CD4-positive, alpha-beta T cell (primary cell): ENCODE data around the gene CYP27A1. TPM values are rescaled to one million over a fixed set of nuclear protein-coding genes. Genes with fewer than 3 reads are reported as not detected.
A peak's percentile ranks its signal among the peaks of the same experiment; 100 is the strongest.

Experiments used
- ATAC-seq: fragments of 200-7000 bp; cut with Tn5 transposase; one replicate; pipeline ENCODE4 v1.10.0; 2022; ENCODE audit warnings: mild to moderate bottlenecking; ENCODE audit not compliant: poor library complexity
- CTCF ChIA-PET: fragments of 350-600 bp; sonication (Branson Sonifier 250); formaldehyde crosslinking; loops from one replicate; lab custom pipeline; 2021; ENCODE audit warnings: antibody characterized with exemption, inconsistent platforms; lab: Charles Lee
- POLR2A ChIA-PET: fragments of 350-600 bp; sonication (Branson Sonifier 250); formaldehyde crosslinking; loops from one replicate; lab custom pipeline; 2021; ENCODE audit warnings: antibody characterized with exemption, inconsistent platforms; lab: Charles Lee
- DNase-seq, 14 experiments: peaks; one replicate each; pipeline ENCODE4 v3.0.0-alpha.2; 2013 to 2020; ENCODE audit warnings: mixed read lengths in 2 of 14
- H3K27ac ChIP-seq, 2 donors: one replicate each; pipeline versions ENCODE4 v1.5.1 to v1.7.0; 2013; ENCODE audit warnings: low read length in 2 of 2, low read depth in 1 of 2, mild to moderate bottlenecking in 1 of 2
- H3K27me3 ChIP-seq, 2 experiments: 1 replicate in 1 of 2; 2 replicates in 1 of 2; pipeline versions ENCODE4 v1.6.1 to v1.7.0; 2013; ENCODE audit warnings: low read length in 2 of 2, control low read depth in 1 of 2, mild to moderate bottlenecking in 1 of 2, moderate library complexity in 1 of 2; ENCODE audit not compliant: insufficient read depth in 2 of 2, control insufficient read depth in 1 of 2
- H3K36me3 ChIP-seq: one replicate; pipeline ENCODE4 v1.6.1; 2013; ENCODE audit warnings: low read length, control low read depth; ENCODE audit not compliant: insufficient read depth
- H3K4me1 ChIP-seq: one replicate; pipeline ENCODE4 v1.6.1; 2013; ENCODE audit warnings: low read length, control low read depth; ENCODE audit not compliant: insufficient read depth
- H3K4me3 ChIP-seq: one replicate; pipeline ENCODE4 v1.5.1; 2013; ENCODE audit warnings: mild to moderate bottlenecking, low read length, moderate library complexity
- H3K9me3 ChIP-seq, 2 experiments: 1 replicate in 1 of 2; 2 replicates in 1 of 2; pipeline versions ENCODE4 v1.6.1 to v1.7.0; 2013; ENCODE audit warnings: low read length in 2 of 2, mild to moderate bottlenecking in 2 of 2, control low read depth in 1 of 2, moderate library complexity in 1 of 2; ENCODE audit not compliant: control insufficient read depth in 1 of 2, insufficient read depth in 1 of 2
- H3K27ac Mint-ChIP-seq: one replicate; pipeline ENCODE4 v1.8.0; 2020; ENCODE audit warnings: mixed read lengths
- H3K27me3 Mint-ChIP-seq: one replicate; pipeline ENCODE4 v1.8.0; 2021; ENCODE audit warnings: mixed read lengths
- H3K36me3 Mint-ChIP-seq: one replicate; pipeline ENCODE4 v1.8.0; 2021; ENCODE audit warnings: low read depth, mixed read lengths
- H3K4me1 Mint-ChIP-seq: one replicate; pipeline ENCODE4 v1.8.0; 2021; ENCODE audit warnings: low read depth, mixed read lengths
- H3K4me3 Mint-ChIP-seq: one replicate; pipeline ENCODE4 v1.8.0; 2020; ENCODE audit warnings: mild to moderate bottlenecking, mixed read lengths
- H3K9me3 Mint-ChIP-seq: one replicate; pipeline ENCODE4 v1.8.0; 2020; ENCODE audit warnings: mixed read lengths
- CTCF ChIP-seq: fragments of 200-600 bp; IDR thresholded peaks from one replicate; pipeline ENCODE4 v1.8.0; 2022; ENCODE audit warnings: antibody characterized with exemption, mild to moderate bottlenecking
- intact Hi-C, 2 experiments: fragments of 100-400 bp; cut with DNase I in 1 of 2; cut with micrococcal nuclease in 1 of 2; formaldehyde crosslinking; loops; one replicate each; pipeline versions ENCODE4 v1.15.1 to v1.9.0; 2023 to 2025; cut with DNase I, micrococcal nuclease
- total RNA-seq, 174 experiments: library from RNA in 2 of 174; stranded (reverse) in 2 of 174; gene quantifications; one replicate each; pipeline ENCODE4 v1.2.3 and lab custom pipeline; 2021 to 2026

The CYP27A1 gene
- total RNA-seq, 2 experiments from 2014 or later, result 0.28 TPM; not detected in 1

GRCh38 chr2:218780046-218780445, 1.9 kb upstream of the CYP27A1 start:
- ATAC-seq (no peak), DNase-seq (no peak)
- no peak overlapping the region for H3K27ac Mint-ChIP-seq
- peaks cover 63% of the 10 kb centered on the region for H3K27me3 Mint-ChIP-seq
- Histone ChIP-seq H3K4me1 (peaks cover 7% of the 10 kb centered on the region), H3K9me3 (peaks cover 15 to 17% of the 10 kb centered on the region in 2 experiments), H3K4me3 (no peak overlapping the region), H3K36me3 (no peaks in the 10 kb centered on the region), H3K27ac (no peak overlapping the region), H3K27me3 (peaks cover 28 to 30% of the 10 kb centered on the region in 2 experiments)
- TF ChIP-seq CTCF, result no peak
- peaks cover 17% of the 10 kb centered on the region for H3K36me3 Mint-ChIP-seq
- peaks cover 7% of the 10 kb centered on the region for H3K4me1 Mint-ChIP-seq
- intact Hi-C loops, result no loop called here
- ChIA-PET CTCF (no interaction called here), POLR2A (no interaction called here)
- no peak overlapping the region for H3K4me3 Mint-ChIP-seq
- H3K9me3 Mint-ChIP-seq, result peaks cover 4% of the 10 kb centered on the region

GRCh38 chr2:218780851-218781690, 876 bp upstream of the CYP27A1 start:
- DNase-seq (no peak), ATAC-seq (no peak)
- H3K4me3 ChIP-seq, result peak overlapping the region; percentile 28
- H3K9me3 ChIP-seq, result peaks cover 13 to 17% of the 10 kb centered on the region in 2 experiments
- Mint-ChIP-seq H3K4me1 (peaks cover 7% of the 10 kb centered on the region), H3K36me3 (peaks cover 15% of the 10 kb centered on the region), H3K27ac (no peak overlapping the region), H3K27me3 (peaks cover 73% of the 10 kb centered on the region), H3K4me3 (no peak overlapping the region), H3K9me3 (peaks cover 4% of the 10 kb centered on the region)
- H3K27me3 ChIP-seq, result peaks cover 28 to 34% of the 10 kb centered on the region in 2 experiments
- CTCF ChIA-PET, result no interaction called here
- no peak overlapping the region for H3K27ac ChIP-seq
- intact Hi-C loops, result no loop called here
- H3K36me3 ChIP-seq, result no peaks in the 10 kb centered on the region
- TF ChIP-seq CTCF, result no peak
- POLR2A ChIA-PET, result interaction anchor here (0.6 kb wide), 1 partner anchor 832 kb away, joined by 3 read pairs; no protein-coding TSS in a partner anchor
- peaks cover 7% of the 10 kb centered on the region for H3K4me1 ChIP-seq

GRCh38 chr2:218782528-218782844, 539 bp downstream of the CYP27A1 start:
- ATAC-seq, result no peak
- Histone ChIP-seq H3K27me3 (peaks cover 28 to 36% of the 10 kb centered on the region in 2 experiments), H3K9me3 (peaks cover 4 to 9% of the 10 kb centered on the region in 2 experiments), H3K36me3 (no peaks in the 10 kb centered on the region), H3K4me1 (peaks cover 7% of the 10 kb centered on the region), H3K4me3 (peak overlapping the region; percentile 12), H3K27ac (no peak overlapping the region)
- ChIA-PET POLR2A (no interaction called here), CTCF (no interaction called here)
- H3K4me3 Mint-ChIP-seq, result no peak overlapping the region
- DNase-seq, result no peak
- H3K9me3 Mint-ChIP-seq, result no peaks in the 10 kb centered on the region
- no peak for TF ChIP-seq CTCF
- peaks cover 5% of the 10 kb centered on the region for H3K36me3 Mint-ChIP-seq
- peaks cover 82% of the 10 kb centered on the region for H3K27me3 Mint-ChIP-seq
- H3K27ac Mint-ChIP-seq, result no peak overlapping the region
- intact Hi-C loops, result no loop called here
- H3K4me1 Mint-ChIP-seq, result peaks cover 7% of the 10 kb centered on the region
